NB4 (cell line): Measurements from ENCODE around the gene IQCM.

Experiments
- MYC ChIP-seq: IDR thresholded peaks from 2 replicates; pipeline ENCODE4 v1.6.1; 2011; ENCODE audit warnings: low read depth, low read length
- POLR2A ChIP-seq: IDR thresholded peaks from 2 replicates; pipeline ENCODE4 v1.6.1; 2011; ENCODE audit warnings: mild to moderate bottlenecking; ENCODE audit not compliant: insufficient read length; ENCODE audit errors: extremely low read depth
- TF ChIP-seq, protein P1 (sequence below): IDR thresholded peaks from one replicate; pipeline ENCODE4 v1.5.1; 2012; ENCODE audit warnings: low read depth, low read length
- TF ChIP-seq, protein P2 (sequence below): IDR thresholded peaks from 2 replicates; pipeline ENCODE4 v1.6.1; 2011; ENCODE audit warnings: low read depth, low read length

DNA sequence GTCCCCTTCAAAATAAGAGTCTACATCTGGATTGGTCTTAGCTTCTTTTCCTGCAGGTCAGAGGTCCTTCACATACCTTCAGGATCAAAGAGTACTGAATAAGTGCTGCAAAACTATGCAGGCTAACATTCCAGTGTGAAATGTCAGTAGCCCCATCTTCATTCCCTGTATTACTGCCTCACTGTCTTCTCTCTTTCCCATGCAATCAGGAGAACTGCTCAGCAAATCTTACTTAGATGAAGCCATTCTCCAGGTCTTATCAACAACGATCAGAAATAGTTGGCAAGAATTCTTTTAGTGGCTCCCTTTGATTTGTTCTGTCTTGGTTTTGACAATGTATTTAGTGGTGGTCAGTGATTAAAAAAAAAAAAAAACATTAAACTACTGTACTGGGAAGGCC, 26.0 kb upstream of the IQCM start:
- TF ChIP-seq, protein P1, sequence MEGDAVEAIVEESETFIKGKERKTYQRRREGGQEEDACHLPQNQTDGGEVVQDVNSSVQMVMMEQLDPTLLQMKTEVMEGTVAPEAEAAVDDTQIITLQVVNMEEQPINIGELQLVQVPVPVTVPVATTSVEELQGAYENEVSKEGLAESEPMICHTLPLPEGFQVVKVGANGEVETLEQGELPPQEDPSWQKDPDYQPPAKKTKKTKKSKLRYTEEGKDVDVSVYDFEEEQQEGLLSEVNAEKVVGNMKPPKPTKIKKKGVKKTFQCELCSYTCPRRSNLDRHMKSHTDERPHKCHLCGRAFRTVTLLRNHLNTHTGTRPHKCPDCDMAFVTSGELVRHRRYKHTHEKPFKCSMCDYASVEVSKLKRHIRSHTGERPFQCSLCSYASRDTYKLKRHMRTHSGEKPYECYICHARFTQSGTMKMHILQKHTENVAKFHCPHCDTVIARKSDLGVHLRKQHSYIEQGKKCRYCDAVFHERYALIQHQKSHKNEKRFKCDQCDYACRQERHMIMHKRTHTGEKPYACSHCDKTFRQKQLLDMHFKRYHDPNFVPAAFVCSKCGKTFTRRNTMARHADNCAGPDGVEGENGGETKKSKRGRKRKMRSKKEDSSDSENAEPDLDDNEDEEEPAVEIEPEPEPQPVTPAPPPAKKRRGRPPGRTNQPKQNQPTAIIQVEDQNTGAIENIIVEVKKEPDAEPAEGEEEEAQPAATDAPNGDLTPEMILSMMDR = no peak
- no peak for TF ChIP-seq POLR2A
- TF ChIP-seq, protein P2, sequence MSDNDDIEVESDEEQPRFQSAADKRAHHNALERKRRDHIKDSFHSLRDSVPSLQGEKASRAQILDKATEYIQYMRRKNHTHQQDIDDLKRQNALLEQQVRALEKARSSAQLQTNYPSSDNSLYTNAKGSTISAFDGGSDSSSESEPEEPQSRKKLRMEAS = no peak
- no peak for TF ChIP-seq MYC
